NK-92 (cell line): ENCODE results near the gene SLC37A3.
"Not testable (repeated sequence)": the region's sequence is repeated elsewhere in the genome, so short reads cannot be mapped to it uniquely, and the experiment has no call there.

Experiments used
- DNase-seq: peaks from one replicate; lab custom pipeline; 2025; ENCODE audit not compliant: unreplicated experiment; lab: John Stamatoyannopoulos, UW

SLC37A3 gene

GRCh38 chr7:140315498-140316164, 82.7 kb downstream of the SLC37A3 start:
- no peak for DNase-seq

GRCh38 chr7:140314573-140315480, 83.5 kb downstream of the SLC37A3 start:
- no peak for DNase-seq

GRCh38 chr7:140312141-140312846, 86.0 kb downstream of the SLC37A3 start:
- DNase-seq = no peak

GRCh38 chr7:140311128-140311527, 87.2 kb downstream of the SLC37A3 start:
- DNase-seq = not testable (repeated sequence)

- DNase-seq = no peak
Observed at GRCh38 chr7:140310337-140311002, 87.9 kb downstream of the SLC37A3 start.

- DNase-seq = no peak
Observed at GRCh38 chr7:140308060-140308459, 90.3 kb downstream of the SLC37A3 start.

- DNase-seq = no peak
Observed at GRCh38 chr7:140304191-140304799, 94.0 kb downstream of the SLC37A3 start.

- no peak for DNase-seq
Observed at GRCh38 chr7:140300243-140301136, 97.8 kb downstream of the SLC37A3 start.

- DNase-seq = no peak
Observed at GRCh38 chr7:140298213-140298612, 100.1 kb downstream of the SLC37A3 start.

- DNase-seq = no peak
Observed at GRCh38 chr7:140297192-140297591, 101.1 kb downstream of the SLC37A3 start.

- DNase-seq = no peak
Observed at GRCh38 chr7:140295224-140295738, 103.0 kb downstream of the SLC37A3 start.

- DNase-seq = no peak
Observed at GRCh38 chr7:140294454-140294853, 103.9 kb downstream of the SLC37A3 start.

- no peak for DNase-seq
Observed at GRCh38 chr7:140292438-140292837, 105.9 kb downstream of the SLC37A3 start.

- no peak for DNase-seq
Observed at GRCh38 chr7:140289804-140290203, 108.5 kb downstream of the SLC37A3 start.

GRCh38 chr7:140287988-140288387, 110.3 kb downstream of the SLC37A3 start:
- DNase-seq = no peak

- DNase-seq = no peak
Observed at GRCh38 chr7:140285938-140286337, 112.4 kb downstream of the SLC37A3 start.

GRCh38 chr7:140284062-140284461, 114.3 kb downstream of the SLC37A3 start:
- no peak for DNase-seq
